ENCODE results near the gene WDR70. TPM values are rescaled to one million over a fixed set of nuclear protein-coding genes. Genes with fewer than 3 reads are reported as not detected.

WDR70 gene
- total and polyA plus RNA-seq, 2 of the 8 experiments (the other 6 are each of a cell fraction or from before 2014, with no cell fraction given), result 10.6 to 37.4 TPM

GRCh38 chr5:37576552-37576951 lies 197.4 kb downstream of the WDR70 start (continued):
- TF ChIP-seq, protein P1, sequence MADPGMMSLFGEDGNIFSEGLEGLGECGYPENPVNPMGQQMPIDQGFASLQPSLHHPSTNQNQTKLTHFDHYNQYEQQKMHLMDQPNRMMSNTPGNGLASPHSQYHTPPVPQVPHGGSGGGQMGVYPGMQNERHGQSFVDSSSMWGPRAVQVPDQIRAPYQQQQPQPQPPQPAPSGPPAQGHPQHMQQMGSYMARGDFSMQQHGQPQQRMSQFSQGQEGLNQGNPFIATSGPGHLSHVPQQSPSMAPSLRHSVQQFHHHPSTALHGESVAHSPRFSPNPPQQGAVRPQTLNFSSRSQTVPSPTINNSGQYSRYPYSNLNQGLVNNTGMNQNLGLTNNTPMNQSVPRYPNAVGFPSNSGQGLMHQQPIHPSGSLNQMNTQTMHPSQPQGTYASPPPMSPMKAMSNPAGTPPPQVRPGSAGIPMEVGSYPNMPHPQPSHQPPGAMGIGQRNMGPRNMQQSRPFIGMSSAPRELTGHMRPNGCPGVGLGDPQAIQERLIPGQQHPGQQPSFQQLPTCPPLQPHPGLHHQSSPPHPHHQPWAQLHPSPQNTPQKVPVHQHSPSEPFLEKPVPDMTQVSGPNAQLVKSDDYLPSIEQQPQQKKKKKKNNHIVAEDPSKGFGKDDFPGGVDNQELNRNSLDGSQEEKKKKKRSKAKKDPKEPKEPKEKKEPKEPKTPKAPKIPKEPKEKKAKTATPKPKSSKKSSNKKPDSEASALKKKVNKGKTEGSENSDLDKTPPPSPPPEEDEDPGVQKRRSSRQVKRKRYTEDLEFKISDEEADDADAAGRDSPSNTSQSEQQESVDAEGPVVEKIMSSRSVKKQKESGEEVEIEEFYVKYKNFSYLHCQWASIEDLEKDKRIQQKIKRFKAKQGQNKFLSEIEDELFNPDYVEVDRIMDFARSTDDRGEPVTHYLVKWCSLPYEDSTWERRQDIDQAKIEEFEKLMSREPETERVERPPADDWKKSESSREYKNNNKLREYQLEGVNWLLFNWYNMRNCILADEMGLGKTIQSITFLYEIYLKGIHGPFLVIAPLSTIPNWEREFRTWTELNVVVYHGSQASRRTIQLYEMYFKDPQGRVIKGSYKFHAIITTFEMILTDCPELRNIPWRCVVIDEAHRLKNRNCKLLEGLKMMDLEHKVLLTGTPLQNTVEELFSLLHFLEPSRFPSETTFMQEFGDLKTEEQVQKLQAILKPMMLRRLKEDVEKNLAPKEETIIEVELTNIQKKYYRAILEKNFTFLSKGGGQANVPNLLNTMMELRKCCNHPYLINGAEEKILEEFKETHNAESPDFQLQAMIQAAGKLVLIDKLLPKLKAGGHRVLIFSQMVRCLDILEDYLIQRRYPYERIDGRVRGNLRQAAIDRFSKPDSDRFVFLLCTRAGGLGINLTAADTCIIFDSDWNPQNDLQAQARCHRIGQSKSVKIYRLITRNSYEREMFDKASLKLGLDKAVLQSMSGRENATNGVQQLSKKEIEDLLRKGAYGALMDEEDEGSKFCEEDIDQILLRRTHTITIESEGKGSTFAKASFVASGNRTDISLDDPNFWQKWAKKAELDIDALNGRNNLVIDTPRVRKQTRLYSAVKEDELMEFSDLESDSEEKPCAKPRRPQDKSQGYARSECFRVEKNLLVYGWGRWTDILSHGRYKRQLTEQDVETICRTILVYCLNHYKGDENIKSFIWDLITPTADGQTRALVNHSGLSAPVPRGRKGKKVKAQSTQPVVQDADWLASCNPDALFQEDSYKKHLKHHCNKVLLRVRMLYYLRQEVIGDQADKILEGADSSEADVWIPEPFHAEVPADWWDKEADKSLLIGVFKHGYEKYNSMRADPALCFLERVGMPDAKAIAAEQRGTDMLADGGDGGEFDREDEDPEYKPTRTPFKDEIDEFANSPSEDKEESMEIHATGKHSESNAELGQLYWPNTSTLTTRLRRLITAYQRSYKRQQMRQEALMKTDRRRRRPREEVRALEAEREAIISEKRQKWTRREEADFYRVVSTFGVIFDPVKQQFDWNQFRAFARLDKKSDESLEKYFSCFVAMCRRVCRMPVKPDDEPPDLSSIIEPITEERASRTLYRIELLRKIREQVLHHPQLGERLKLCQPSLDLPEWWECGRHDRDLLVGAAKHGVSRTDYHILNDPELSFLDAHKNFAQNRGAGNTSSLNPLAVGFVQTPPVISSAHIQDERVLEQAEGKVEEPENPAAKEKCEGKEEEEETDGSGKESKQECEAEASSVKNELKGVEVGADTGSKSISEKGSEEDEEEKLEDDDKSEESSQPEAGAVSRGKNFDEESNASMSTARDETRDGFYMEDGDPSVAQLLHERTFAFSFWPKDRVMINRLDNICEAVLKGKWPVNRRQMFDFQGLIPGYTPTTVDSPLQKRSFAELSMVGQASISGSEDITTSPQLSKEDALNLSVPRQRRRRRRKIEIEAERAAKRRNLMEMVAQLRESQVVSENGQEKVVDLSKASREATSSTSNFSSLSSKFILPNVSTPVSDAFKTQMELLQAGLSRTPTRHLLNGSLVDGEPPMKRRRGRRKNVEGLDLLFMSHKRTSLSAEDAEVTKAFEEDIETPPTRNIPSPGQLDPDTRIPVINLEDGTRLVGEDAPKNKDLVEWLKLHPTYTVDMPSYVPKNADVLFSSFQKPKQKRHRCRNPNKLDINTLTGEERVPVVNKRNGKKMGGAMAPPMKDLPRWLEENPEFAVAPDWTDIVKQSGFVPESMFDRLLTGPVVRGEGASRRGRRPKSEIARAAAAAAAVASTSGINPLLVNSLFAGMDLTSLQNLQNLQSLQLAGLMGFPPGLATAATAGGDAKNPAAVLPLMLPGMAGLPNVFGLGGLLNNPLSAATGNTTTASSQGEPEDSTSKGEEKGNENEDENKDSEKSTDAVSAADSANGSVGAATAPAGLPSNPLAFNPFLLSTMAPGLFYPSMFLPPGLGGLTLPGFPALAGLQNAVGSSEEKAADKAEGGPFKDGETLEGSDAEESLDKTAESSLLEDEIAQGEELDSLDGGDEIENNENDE (IDR thresholded peaks at IDR 0.05; ENCODE audit: insufficient replicate concordance, low read length), result no peak
- TF ChIP-seq CREB1 (IDR thresholded peaks at IDR 0.05) (no peak), JUND (IDR thresholded peaks at IDR 0.05; ENCODE audit: low read length) (no peak), POU5F1 (IDR thresholded peaks at IDR 0.05; ENCODE audit: low read depth, low read length) (no peak), BRCA1 (IDR thresholded peaks at IDR 0.05; ENCODE audit: low read depth, low read length) (no peak), EZH2 (IDR thresholded peaks at IDR 0.05; ENCODE audit: low read depth, low read length, severe bottlenecking) (no peak), KDM5A (IDR thresholded peaks at IDR 0.05; ENCODE audit: low read length) (no peak), GTF2F1 (IDR thresholded peaks at IDR 0.05; ENCODE audit: borderline replicate concordance, low read depth, low read length) (no peak), JUN (IDR thresholded peaks at IDR 0.05; ENCODE audit: low read depth, low read length) (no peak)
